HuH-7.5 (cell line): Measurements from ENCODE around the gene MYCBP.

ENCODE experiments used
- DNase-seq: peaks from one replicate; pipeline ENCODE4 v3.0.0; 2011; ENCODE audit warnings: low spot score

The MYCBP gene

DNA sequence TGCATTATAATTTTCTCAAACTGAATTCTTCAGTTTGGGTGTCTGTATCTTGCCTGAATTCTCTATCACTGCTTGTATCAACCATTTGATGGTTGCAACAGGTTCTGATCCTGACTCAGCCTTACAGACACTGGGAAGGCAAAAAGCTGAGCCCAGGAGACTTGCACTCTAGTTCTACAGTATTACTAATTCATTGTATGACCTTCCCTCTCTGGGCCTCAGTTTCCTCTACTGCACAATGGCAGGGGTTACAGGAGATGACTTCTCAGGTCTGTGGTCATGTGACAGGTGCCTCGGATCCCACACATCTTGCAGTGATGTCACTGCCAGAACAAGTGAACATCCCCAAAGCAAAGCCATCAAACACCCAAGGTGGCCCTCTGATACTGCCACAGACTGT lies 52.3 kb downstream of the MYCBP start:
- no peak for DNase-seq

DNA sequence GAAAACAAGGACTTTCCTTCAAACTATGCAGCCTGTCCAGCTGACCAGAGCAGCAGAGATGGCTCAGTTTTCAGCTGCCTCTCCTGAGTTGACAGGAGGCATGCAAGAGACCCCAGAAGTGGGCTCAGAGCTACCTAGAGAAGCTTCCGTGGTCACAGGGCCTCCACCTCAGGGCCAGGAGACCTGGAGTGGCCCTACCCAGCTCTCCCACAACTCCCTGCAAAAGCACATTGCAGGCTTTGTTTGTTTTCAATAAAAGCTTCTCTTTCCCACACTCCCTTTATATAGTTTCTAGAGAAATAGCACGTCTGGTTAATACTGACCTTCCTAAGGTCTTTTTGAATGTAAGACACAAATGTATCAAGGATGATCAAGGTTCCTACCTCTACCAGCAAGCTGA lies 53.6 kb downstream of the MYCBP start:
- no peak for DNase-seq

DNA sequence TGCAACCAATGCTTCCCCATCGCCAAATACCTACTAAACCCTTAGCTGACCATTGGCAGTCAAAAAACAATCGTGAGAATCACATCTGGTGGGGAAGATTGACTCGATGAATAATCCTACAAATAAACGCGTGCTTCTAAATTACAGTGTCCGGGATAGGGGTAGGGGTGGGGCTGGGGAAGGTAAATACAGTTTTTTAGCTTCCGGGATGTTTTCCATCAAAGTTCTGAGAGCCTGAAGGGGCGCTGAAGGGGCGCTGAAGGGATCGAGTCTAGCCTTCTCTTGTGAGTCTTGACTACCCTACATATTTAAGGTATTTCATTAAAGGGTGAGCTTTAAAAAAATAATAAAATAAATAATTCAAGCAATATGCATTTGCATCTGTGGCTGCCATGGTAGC lies 54.1 kb downstream of the MYCBP start:
- DNase-seq = no peak

DNA sequence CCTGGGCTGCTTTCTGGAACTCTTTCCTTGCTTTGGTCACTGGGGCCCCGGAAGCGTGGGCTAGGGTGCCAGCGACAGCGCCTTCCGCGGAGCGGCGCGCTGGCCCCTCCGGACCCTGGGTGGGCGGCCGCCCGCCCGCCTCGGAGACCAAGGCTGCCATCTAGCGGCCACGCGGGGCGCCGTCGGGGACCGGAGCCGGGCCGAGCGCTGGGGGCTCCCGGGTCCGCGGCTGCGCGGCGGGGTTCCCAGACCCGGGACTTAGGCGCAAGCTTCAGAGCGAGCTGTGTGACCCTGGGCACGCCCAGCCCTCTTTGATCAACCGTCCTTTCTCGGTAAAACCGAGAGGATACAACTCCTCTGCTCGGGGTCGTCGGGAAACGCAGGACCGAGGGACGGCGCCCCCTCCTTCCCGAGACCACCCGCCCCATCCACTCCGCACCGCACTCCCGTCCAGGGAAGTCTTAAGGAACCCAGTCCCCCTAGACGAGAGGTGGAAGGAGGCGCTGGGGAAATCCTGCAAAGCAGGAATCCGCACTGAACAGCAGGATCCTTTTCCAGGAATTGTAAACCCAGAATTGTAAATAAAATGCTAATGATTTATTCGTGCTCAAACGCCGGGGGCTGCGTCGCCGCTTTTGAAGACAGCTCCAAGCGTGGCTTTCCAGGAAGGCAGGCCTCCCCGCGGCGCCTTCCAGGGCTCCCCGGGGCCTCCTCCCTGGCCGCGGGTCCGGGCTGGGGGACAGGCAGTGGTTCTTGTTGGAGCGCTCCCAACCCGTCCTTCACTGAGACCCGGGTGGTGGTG lies 54.8 kb downstream of the MYCBP start:
- peak; percentile 53 for DNase-seq

DNA sequence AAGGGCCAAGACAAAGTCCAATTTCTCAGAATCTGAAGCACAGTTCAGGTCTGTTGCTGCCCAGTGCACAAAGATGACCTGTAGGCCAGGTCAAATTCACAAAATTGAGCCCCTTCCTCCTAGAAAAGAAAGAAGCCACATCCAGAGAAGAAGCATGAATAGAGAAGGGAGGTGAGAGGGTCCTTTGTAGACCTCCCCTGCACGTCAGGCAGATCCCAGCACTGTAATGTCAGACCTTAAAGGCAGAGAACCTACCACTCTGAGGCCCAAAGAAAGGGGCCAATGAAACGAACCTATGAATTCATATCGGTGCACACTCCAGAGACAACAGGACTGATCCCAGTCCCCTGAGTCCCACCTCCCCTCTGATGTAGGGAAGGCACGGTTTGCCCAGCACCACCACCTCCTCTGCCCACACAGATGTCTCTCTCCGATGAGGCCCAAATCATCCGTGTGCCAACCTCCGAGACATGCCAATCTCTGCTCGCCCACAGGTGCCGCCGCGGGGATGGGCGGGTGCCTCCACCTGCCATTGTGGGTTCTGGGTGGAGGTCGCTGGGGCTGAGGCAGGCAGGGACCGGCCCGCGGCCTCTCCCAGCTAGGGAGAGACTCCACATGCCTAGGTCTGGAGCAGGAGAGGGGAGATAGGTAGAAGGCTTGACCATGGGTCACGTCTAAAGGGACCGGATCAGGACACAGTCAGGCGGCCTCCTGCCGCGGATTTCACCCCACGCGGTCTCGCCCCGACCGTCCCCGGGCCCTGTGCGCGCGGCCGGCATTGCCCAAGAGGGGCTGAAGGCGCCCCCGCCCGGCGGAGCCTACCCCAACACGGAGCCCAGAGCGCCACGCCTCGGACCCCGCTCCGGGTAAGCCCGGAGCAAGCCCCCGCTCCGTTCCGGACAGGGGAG lies 55.6 kb downstream of the MYCBP start:
- no peak for DNase-seq

DNA sequence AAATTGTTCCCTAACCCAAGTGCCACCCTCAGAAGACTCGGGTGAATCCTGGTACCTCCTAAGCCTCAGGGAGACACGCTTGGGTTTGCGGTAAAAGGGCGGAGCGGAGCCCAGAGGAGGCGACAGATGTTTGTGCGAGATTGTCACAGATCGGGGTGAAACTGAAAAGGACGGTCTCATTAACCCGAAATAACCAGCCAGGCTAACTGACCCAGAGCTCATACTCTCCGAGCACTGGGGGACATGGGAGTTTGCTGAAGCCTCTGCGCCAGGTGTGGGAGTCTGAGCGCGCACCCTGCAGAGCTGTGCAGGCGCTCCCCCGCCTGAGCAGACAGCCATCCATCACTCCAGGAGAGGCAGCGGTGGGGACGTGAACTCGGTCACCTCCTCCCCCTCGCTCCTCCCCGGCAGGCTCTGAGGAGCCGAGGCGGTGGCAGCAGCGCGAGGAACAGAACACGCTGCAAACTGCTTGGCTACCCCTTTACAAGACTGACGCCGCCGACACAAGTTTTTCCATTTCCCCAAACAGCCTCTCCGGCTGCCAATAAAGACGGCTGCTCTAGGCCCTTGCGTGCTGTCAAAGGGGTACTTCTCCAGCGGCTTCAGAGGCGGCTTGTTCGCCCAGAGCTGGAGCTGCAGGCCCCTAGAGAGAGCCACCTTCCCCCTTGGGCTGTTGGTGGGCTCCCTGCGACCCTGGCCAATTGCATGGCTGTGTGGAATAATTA lies 57.1 kb downstream of the MYCBP start:
- no peak for DNase-seq

DNA sequence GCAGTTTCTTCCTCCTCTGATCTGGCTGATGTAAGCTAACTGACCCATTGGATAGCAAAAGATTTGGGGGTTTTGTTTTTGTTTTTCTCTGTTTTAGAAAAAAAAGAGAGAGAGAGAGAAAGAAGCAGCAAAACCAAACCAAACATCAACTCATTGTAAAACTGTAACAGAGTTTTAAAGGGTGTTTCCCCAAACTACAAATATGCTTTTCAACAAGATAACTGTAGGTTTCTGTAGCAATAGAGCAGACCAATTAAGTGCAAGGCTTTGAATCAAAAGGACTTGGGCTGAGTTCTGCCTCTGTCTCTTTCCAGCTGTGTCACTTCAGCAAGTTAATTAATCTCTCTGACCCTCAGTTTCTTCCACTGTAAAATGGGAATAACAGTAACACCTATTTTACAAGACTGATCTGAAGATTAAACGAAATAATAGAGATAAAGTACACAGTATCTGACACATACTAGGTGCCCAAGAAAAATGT lies 58.1 kb downstream of the MYCBP start:
- DNase-seq = no peak

DNA sequence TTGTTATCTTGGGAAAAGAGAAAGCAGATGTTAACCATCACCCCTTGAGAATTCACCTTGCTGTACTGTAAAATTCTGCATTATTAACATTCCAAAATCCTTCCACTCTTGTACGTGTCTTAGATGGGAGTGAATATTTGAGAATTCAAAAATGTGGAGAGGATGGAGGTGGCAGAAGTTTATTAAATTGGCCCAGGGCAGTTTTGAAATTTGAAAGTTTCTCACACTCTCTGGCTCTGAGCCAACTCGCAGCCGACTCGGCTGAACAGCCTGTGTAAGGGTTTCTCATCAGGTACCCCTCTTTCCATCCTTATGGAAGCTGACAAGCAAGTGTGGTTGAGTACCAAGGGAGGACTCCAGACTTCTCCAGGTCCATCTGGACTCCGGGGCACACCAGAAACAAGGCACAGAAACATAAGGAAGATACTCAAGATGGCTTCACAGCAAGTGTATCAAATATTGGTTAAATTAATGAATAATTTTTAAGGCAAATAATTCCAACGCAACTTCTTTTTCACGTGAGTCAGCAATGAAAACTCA lies 58.6 kb downstream of the MYCBP start:
- no peak for DNase-seq

DNA sequence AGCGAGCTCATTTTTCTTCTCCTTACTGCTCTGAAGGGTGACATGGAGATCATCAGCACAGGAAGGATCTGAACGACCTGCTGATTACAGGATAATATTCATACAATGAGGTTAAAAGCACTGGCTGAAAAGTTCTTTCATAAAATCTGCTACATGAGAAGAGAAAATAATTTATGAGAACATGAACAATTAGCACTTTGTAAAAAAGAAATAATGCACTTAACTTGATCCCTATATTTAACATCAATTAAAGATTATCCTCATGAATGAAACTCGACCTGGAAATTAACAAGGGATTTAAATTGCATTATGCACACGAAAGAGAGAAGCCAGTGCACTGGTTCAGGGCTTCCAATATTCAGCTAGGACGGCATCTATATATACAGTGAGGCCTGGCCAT lies 60.2 kb downstream of the MYCBP start:
- no peak for DNase-seq
